HG03378 (cell line): ENCODE results near the gene CACNA1H.

Experiments used
- ATAC-seq: cut with Tn5 transposase; IDR thresholded peaks from one replicate; pipeline ENCODE4 v1.9.1; 2021; ENCODE audit warnings: mild to moderate bottlenecking, moderate library complexity; ENCODE audit not compliant: unreplicated experiment

The CACNA1H gene

GRCh38 chr16:1171001-1171400 lies 18.1 kb downstream of the CACNA1H start:
- ATAC-seq: no peak

GRCh38 chr16:1171854-1172428 lies 19.0 kb downstream of the CACNA1H start:
- no peak for ATAC-seq

DNA sequence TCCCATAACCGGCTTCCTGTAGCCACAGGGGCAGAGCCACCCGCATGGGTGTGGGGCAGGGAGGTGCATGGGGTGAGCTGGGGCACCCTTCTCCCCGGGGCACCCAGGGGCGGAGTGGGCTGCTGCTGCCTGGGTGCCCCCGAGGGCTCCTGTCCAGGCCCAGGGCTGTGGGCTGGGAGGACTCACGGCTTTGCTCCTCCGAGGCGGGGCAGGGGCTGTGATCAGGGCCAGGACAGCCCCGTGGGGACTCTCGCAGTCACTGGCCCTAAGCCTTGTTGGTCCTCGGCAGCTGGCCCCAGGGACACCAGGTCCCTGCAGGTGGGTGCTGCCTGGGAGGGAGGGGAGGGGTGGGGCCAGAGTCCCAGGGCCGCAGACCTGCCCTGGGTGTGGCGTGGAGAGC lies 19.7 kb downstream of the CACNA1H start:
- no peak for ATAC-seq

GRCh38 chr16:1173788-1174451 lies 21.0 kb downstream of the CACNA1H start:
- ATAC-seq: no peak

DNA sequence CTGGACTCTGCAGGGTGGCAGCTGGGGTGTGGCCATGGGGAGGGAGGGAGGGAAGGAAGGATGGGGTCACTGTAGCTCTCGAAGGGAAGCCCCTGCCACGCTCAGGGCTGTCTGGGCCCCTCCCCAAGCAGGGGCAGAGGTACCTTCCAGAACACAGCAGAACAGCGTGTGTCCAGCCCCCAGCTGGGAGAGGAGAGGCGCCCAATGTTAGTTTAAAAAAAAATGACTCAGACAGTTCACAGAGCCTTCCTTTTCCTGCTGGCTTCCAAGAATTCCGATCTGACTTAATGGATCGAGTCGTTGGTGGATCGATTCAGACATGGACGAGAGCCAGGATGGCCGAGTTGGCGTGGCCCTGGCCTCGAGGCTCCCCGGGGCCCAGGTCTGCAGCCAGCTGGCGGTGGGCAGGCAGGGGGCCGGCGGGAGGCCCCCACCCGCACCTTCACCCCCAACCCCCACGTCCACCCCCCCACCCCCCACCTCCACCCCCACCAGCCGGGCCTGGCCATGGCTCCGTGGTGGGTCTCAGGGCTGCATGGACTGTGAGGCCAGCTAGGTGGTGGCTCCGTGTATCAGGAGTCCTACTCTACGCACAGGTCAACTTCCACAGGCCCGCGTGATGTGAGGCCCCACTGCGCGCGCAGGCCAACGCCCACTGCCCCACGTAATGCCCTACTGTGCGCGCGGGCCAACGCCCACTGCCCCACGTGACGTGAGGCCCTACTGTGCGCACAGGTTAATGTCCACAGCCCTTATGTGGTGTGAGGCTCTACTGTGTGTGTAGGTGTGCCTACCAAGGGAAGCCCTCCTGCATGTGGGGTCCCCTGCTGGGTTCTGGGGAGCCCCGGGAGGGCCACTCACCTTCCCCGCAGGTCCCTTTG lies 21.8 kb downstream of the CACNA1H start:
- no peak for ATAC-seq

GRCh38 chr16:1175566-1176279 lies 22.8 kb downstream of the CACNA1H start:
- no peak for ATAC-seq

DNA sequence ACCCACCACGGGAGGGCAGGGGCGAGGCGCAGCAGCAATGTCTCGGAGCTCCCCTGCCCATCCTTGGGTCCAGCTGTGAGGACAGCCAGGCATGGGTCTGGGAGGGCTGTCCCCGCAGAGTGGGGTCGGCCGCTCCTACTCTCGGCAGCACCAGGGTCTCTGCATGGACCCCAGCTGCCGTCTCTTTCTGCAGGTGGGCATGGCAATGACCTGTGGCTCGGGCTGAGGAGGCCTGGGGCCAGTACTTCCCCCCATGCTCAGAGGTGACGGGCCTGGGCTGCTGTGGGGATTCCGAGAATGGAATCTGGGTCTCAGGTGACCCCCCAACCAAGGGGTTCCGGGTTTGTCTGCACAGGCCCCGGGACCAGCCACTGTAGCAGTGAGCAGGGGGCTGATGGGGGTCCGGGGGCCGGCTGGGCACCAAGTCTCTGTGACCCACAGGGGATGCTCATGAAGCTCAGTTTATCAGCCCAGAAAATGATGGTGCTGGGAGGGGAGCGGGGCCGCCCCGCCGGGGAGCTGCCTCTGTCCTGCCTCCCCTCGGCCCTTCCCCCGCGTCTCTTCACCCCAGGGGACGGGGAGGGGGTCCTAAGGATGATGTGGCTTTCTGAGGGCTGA lies 23.5 kb downstream of the CACNA1H start:
- ATAC-seq: no peak

DNA sequence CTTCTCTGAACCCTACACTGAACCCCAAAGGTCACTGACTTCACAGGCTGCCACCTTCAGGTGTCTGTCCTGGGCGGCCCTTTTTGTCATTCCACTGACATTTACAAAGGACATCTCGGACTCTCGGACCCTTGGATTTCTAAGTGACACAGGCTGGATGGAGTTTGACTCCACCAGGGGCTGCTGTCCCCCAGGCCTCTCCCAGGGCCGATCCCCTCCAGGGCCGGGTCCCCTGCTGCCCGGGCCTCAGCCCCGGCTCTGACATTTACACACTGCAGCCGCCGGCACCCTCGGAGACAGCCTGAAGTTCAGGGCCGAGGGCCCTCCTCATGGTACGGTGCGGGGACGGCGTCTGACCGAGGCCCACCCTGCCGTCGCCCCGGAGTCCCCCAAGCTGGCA lies 24.1 kb downstream of the CACNA1H start:
- no peak for ATAC-seq

GRCh38 chr16:1177750-1178149 lies 24.8 kb downstream of the CACNA1H start:
- ATAC-seq: no peak

DNA sequence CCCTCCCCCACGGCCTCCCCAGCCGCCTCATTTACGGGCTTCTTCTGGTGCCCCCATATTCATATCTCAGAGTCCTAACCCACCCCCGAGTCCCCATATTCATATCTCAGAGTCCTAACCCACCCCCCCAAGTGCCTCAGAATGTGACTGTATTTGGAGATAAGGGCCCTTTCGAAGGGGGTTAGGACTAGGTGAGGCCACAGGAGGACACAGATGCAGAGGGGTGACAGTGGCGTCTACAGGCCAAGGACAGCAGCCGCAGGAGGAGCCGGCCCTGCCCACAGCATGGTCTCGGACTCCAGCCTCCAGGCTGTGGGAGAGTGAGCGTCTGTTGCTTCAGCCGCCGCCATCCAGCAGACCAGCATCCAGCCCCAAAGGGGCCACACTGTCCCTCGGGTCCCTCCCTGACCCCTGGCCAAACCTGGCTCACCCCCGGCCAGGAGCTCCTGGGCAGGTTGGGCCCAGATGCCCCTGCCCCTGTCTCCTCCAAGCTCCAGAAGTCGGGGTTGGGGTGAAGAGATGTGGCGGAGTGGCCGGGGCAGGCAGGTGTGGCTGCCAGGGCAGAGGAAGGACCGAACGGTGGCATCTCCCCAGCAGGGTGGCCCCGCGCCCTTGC lies 25.5 kb downstream of the CACNA1H start:
- no peak for ATAC-seq

GRCh38 chr16:1180549-1181403 lies 27.9 kb downstream of the CACNA1H start:
- no peak for ATAC-seq

DNA sequence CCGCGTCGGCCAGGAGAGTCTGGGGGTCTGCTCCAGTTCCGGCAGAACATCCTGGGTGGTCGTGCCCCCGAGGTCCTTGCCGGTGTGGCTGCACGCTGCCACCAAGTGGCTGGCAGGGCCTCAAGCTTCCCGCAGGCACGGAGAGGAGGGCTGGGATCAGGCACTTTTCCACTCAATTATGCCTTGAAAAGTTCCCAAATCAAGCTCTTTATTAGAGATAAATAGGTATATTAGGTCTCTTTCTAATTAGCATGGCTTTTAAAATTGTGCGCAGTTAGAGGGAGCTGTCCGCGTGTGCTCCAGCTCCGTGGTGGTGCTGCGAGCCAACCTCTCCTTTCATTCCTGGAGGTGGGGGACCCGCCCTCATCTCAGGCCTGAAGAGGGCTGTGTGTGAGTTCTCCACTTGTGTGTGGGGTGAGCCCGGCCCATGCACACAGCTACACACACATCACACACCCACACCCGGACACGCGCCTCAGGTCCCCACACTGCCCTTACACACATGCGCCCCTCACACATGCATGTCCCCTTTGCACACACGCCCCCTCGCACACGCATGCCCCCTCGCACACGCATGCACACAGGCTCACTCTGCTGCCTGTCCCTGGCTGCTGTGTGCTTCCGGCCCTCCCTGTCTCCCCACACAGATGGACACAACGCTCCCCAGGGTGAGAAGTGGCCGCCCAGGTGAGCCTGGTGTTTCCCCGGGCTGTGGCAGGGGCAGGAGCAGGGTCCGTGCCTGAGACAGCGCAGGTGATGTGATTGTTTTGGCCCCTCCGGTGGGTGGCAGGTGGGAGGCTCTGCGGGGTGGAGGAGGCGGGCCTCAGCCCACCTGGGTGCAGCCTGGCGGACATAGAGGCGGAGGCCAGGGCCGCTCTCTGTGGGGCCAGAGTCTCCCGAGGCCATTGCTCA lies 28.8 kb downstream of the CACNA1H start:
- ATAC-seq: no peak

DNA sequence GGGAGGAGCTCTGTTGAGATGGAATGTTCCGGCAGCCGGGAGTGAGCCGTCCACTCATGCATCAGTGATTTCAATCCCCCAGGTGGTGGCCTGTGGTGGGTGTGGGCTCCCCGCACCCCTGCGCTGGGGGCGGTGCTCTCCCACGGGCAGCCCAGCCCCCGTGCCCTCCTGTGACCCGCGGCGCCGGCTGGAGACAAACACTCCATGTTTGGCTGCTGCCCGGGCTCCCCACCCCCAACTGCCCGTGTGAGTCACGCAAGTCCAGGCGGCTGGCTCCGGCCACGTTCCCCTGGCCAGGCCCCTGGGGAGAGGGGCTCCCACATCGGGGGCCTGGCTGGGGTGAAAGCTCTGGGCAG lies 29.4 kb downstream of the CACNA1H start:
- ATAC-seq: no peak

- ATAC-seq: no peak
These were observed 30.3 kb downstream of the CACNA1H start for GRCh38 chr16:1182950-1183907.

- ATAC-seq: no peak
These were observed 31.4 kb downstream of the CACNA1H start for GRCh38 chr16:1184156-1184868.

- ATAC-seq: no peak
These were observed 32.1 kb downstream of the CACNA1H start for GRCh38 chr16:1184980-1185379.
